SKM-1 (cell line): Measurements from ENCODE around the gene TMEM89.

ENCODE experiments used
- DNase-seq: peaks from one replicate; lab custom pipeline; 2025; ENCODE audit not compliant: unreplicated experiment; lab: John Stamatoyannopoulos, UW

TMEM89 gene

DNA sequence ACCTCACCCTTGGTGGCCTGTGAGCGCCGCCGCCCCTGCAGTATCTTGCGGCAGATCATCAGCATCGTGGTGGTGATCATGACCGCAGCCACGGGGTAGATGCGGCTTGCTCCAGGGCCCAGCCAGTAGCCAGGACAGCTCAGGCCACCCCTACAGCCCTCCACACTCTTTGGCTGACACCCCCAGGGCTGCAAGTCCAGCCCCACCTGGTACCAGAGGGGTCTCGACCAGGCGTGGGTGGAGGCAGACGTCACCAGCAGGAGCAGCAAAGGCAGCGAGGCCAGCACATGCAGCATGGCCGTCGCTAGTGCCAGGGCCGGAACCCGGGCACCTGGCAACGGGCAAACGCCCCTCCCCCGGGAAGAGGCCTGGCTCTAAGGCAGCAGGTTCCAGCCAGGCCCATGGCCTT lies at the start of gene TMEM89:
TSS of gene TMEM89 (minus strand) at position 309 of the 409 bp plus-strand sequence. CDS start at position 296, 13 bp downstream.
- no peak for DNase-seq

- no peak for DNase-seq
Measured at GRCh38 chr3:48664929-48665328, 43.4 kb upstream of the TMEM89 start.

DNA sequence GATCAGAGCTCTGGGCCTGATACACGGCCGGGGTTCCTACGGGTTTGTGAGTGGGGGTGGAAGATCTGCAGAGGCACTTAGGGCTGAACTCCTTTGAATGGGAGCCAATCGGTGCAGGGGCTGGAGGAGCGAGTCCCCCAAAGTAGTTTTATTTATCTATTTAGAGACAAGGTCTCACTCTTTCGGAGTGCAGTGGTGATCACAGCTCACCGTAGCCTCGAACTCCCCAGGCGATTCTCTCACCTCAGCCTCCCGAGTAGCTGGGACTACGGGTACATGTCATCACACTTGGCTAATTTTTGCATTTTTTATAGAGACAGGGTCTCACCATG lies 42.7 kb upstream of the TMEM89 start:
- DNase-seq, result no peak

- DNase-seq, result peak; percentile 96
Measured at GRCh38 chr3:48663489-48664312, 42.1 kb upstream of the TMEM89 start.

DNA sequence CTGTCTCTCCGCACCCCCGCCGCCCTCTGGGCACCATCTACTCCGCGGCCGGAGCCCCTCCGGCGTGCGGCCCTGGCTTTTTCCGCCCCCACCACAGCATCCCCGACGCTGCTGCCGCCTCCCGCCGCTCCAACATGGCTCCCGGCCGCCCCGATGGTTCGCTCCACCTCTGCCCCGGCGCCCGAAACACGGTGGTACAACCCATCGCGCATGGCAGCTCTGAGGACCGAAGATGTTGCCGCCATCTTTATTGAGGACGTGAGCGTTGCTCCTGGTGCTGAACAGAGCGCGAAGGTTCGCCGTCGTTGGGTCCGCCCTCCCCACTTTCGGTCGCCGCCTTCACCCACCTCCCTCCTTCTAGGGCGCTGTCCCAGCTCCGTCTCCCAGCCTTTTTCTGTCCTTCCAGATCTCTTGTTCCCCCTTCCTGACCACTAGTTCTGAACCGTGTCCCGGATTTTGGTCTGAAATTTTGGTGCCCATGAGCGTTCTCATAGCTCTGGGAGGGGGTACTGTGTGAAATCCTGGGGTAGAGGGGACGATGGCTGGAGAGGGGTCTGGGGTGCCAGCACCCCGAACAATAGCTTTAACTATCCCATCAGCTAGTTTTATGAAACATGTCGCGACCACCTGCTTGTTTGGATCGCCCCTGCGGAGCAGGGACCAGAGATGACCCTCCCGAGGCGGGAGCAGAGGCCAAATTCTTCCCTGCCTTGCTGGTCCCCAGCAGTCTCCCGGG lies 41.4 kb upstream of the TMEM89 start, which contains the start of gene CELSR3:
TSS of gene CELSR3 (minus strand) at position 134 of the 736 bp plus-strand sequence. CDS start 252 bp downstream, outside the sequence.
- DNase-seq, result peak; percentile 34

- no peak for DNase-seq
Measured at GRCh38 chr3:48662145-48662752, 40.7 kb upstream of the TMEM89 start.

- no peak for DNase-seq
Measured at GRCh38 chr3:48661501-48662144, 40.1 kb upstream of the TMEM89 start.

DNA sequence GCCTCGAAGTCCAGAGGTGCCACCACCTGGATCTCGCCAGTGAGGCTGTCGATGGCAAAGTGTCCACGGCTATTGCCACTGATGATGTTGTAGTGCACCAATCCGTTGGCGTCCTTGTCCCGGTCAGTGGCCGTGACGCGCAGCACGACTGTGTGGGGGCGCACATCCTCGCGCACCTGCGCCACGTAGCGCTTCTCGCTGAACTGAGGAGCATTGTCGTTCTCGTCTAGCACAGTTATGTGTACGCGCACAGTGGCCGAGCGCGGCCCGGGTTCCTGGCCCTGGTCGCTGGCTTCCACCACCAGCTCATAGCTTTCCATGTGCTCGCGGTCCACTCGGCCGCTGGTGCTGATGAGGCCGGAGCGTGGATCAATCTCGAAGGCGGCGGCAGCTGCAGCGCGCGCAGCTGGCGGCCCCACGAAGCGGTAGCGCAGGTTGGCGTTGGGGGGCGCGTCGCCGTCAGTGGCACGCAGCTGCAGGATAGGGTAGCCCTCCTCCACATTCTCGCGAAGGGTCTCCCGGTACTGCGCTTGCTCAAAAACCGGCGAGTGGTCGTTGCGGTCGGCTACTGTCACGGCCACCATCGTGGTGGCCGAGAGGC lies 39.3 kb upstream of the TMEM89 start:
- DNase-seq, result no peak

- DNase-seq, result no peak
Measured at GRCh38 chr3:48656841-48657281, 35.3 kb upstream of the TMEM89 start.

DNA sequence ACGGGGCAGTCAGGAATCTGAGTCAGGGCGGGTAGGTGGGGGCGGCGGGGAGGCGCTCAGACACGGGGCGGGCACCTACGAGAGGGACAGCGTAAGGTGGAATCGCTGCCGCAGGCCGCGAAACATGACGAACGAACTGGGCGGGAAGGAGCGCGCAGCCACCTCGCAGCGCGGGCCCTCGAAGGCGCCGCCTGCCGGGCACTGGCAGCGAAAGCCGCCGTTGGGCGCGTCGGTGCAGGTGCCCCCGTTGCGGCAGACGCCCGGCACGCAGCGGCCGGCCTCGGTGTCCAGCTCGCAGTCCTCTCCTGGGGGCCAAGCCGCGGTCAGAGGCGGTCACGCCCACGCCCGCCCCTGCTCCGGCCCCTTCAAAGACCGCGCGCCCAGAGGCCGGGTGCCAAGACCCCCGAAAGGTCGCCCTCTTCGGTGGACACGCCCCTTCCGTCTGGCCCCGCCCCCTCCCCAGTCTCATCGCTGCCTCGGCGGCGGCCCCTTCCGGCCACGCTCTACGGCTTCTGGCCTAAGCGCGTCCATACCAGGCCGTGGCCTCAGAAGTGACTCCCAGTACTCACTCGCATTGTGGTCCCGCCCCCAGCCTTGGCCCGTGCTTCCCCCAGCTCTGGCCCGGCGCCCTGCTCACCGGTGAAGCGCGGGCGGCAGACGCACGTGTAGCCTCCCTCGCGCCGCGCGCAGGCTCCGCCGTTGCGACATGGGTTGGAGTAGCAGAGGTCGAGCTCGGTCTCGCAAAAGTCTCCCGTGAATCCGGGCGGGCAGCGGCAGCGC lies 34.7 kb upstream of the TMEM89 start:
- DNase-seq, result peak; percentile 38

GRCh38 chr3:48655606-48656005 lies 34.0 kb upstream of the TMEM89 start:
- DNase-seq, result no peak

- DNase-seq, result no peak
Measured at GRCh38 chr3:48655063-48655462, 33.5 kb upstream of the TMEM89 start.

DNA sequence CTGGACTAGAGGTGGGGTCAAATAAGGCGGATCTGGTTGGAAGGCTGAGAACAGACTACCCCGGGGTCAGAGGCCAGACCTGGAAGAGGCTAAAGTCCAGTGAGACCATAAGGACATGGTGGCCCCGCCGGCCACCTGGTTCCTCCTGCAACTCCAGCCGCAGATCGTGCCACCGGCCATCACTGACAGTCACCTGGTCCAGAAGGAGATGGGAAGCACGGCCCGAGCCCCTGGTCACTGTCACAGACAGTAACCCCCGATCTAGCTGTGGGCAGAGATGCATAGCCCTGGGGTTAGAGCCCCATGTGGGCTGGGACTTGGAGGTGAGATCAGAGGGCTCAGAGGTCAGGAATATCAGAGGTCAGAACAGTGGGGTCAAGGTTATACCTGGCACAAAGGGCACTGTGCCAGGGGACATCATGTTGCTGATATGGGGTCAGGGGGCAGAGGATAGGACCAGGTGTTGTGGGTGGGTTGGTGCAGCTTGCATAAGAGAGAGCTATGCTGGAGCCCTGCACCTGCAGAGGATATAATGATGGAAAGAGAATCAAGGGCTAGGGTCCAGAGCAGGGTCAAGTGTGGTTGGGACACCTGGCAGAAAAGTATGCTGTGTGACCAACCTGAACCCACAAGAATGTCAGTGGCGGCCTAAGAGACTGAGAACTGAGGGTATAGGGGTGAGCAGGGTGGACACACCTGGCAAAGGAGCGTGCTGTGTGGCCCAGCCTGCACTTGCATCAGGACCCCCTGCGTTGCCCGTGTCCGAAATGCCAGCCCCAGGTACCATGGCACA lies 31.6 kb upstream of the TMEM89 start:
- DNase-seq, result no peak

DNA sequence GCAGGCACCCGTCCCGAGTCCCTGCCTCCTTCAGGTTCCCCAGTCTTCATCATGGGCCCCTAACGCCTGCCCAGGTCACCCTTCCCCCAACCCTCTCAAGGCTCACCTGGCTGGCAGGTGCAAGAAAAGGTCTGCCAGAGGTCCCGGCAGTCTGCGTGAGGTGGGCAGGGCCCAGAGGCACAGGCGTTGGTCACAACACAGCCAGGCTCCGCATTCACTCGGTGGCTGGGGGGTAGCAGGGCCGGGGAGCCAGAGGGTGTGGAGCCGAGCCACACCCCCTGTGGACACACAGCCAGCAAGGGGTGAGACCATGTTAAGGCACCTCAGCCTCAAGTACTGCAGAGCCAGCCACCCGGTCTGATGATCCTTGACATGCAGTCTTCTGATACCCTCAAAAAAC lies 30.2 kb upstream of the TMEM89 start:
- DNase-seq, result no peak

DNA sequence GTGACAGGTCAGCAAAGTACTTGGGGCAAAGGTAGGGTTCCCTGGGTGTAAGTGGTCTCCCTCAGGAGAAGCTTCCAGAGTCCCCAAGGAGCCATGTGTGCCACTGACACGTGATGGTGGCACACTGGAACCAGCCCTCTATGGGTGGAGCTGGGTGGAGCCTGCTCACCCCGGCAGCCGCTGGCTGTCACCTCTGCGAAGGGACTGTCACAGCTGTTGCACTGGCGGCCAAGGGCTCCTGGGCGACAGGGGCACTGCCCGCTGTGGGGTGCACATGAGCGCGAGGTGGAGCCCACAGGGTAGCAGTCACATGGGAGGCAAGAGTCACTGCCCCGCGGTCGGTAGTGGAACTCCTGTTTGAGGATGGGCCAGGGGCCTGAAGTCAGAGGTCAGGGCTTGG lies 29.2 kb upstream of the TMEM89 start:
- DNase-seq, result no peak

DNA sequence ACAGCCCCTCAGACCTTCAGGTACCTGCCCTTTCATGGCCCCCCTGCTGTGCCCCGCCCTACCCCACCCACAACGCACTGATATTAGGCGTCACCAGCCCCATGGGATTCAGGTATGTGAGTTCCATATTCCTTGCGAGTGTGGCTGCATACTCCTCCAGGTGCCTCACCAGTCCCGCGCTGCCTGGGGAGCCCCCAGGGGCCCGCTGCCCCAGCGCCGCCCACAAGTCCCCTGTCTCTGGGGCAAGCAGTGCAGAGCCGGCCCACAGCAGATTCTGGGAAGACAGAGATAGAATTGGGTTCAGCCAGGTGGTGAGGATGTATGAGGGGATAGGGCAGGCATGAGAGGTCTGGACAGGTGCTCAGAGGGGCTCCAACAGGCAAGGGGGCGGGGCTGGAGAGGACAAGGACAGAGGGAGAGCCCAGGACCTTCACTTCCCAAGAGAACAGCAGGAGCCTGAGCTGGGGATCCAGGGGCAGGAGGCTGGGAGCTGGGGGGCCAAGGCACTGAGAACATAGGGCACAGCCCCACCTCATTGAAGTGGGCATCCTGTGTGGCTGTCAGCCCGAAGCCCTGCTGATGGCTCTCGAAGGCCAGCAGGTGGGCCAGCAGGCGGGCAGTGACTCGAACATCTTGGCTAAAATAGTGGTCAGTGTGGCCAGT lies 26.8 kb upstream of the TMEM89 start:
- no peak for DNase-seq

DNA sequence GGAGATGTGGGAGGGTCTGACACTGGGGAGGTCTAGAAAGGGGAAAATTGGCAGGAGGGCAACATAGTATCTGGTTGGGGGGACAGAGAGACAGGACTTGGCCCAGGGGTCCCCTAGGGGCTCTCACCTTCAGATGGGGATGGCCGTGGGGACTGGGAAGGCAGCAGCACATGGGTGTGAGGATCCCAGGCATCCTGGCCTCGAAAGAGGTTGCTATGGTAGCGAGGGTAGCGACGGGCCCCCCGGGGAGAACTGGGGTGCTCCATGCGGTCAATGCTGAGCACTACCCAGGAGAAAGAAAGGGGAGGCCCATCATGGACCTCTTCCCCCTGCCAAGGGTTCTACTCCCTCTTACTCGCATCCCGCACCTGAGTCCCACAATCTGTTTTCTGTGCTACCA lies 26.1 kb upstream of the TMEM89 start:
- DNase-seq, result no peak

GRCh38 chr3:48644898-48645760 lies 23.6 kb upstream of the TMEM89 start:
- no peak for DNase-seq
